ENCODE measurements around the gene NCAM1.

DNA sequence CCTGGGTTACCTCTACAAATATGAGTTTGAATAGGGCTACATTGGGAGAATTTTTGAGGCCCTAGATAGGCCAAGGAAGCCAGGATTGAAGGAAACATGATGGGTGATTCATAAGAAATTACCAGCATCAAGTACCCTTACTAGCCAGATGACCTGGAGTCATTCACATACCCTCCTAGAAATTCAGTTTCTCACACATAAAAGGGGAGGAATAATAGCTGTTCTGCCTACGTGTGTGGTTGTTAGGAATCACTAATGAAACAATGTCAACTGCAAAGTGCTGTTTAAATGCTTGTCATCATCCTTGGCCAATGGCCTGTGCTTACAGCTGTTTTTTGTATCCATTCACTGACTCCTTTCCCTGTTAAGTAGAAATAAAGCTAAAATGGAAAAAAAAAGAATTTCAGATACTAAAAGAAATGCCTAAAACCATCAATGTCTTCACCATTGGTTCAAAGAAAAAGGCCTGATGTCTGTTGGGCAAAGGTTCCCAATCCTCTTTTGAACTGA lies 114.4 kb downstream of the NCAM1 start:
- TF ChIP-seq, protein P1, sequence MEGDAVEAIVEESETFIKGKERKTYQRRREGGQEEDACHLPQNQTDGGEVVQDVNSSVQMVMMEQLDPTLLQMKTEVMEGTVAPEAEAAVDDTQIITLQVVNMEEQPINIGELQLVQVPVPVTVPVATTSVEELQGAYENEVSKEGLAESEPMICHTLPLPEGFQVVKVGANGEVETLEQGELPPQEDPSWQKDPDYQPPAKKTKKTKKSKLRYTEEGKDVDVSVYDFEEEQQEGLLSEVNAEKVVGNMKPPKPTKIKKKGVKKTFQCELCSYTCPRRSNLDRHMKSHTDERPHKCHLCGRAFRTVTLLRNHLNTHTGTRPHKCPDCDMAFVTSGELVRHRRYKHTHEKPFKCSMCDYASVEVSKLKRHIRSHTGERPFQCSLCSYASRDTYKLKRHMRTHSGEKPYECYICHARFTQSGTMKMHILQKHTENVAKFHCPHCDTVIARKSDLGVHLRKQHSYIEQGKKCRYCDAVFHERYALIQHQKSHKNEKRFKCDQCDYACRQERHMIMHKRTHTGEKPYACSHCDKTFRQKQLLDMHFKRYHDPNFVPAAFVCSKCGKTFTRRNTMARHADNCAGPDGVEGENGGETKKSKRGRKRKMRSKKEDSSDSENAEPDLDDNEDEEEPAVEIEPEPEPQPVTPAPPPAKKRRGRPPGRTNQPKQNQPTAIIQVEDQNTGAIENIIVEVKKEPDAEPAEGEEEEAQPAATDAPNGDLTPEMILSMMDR (IDR thresholded peaks at IDR 0.05), result no peak
- TF ChIP-seq POLR2A (IDR thresholded peaks at IDR 0.05), result no peak

Measured in right lobe of liver (tissue), 4 donors.